GM23338 (cell line): Measurements from ENCODE around the gene PVR. TPM values are rescaled to one million over a fixed set of nuclear protein-coding genes. Genes with fewer than 3 reads are reported as not detected.

ENCODE experiments used
- ATAC-seq: fragments of 200-7000 bp; cut with Tn5 transposase; 3 replicates; pipeline ENCODE4 v1.9.1; 2020
- DNase-seq: peaks from one replicate; pipeline ENCODE4 v3.0.0-alpha.2; 2015; ENCODE audit warnings: low spot score
- H2AFZ ChIP-seq: fragments of 200-600 bp; sonication (generic); 2 replicates; pipeline ENCODE4 v1.8.0; 2016; ENCODE audit warnings: antibody characterized with exemption, mild to moderate bottlenecking, moderate library complexity
- H3F3A ChIP-seq: fragments of 200-600 bp; sonication (generic); replicated peaks from 2 replicates; pipeline ENCODE4 v1.8.0; 2017; ENCODE audit warnings: antibody characterized with exemption, mixed run types, low read depth
- H3K27ac ChIP-seq: fragments of 200-600 bp; sonication (generic); 2 replicates; pipeline ENCODE4 v1.6.1; 2016; ENCODE audit warnings: low read depth
- H3K27me3 ChIP-seq: fragments of 200-600 bp; sonication (generic); 2 replicates; pipeline ENCODE4 v1.8.0; 2016; ENCODE audit warnings: mild to moderate bottlenecking, mixed run types, moderate library complexity; ENCODE audit not compliant: insufficient read depth
- H3K36me3 ChIP-seq: fragments of 200-600 bp; sonication (generic); 2 replicates; pipeline ENCODE4 v1.8.0; 2016; ENCODE audit warnings: mild to moderate bottlenecking; ENCODE audit not compliant: insufficient read depth
- H3K4me1 ChIP-seq: fragments of 200-600 bp; sonication (generic); 2 replicates; pipeline ENCODE4 v1.8.0; 2016; ENCODE audit warnings: mild to moderate bottlenecking, moderate library complexity; ENCODE audit not compliant: insufficient read depth
- H3K4me2 ChIP-seq: fragments of 200-600 bp; sonication (generic); 2 replicates; pipeline ENCODE4 v1.7.1; 2017; ENCODE audit warnings: mixed run types
- H3K4me3 ChIP-seq: fragments of 200-600 bp; sonication (generic); 2 replicates; pipeline ENCODE4 v1.6.1; 2016; ENCODE audit warnings: mixed run types
- H3K79me2 ChIP-seq: fragments of 200-600 bp; sonication (generic); replicated peaks from 2 replicates; pipeline ENCODE4 v1.8.0; 2017; ENCODE audit warnings: mild to moderate bottlenecking; ENCODE audit not compliant: insufficient read depth
- H3K9me2 ChIP-seq: fragments of 200-600 bp; sonication (generic); 2 replicates; pipeline ENCODE4 v1.8.0; 2017; ENCODE audit not compliant: insufficient read depth
- H4K20me1 ChIP-seq: fragments of 200-600 bp; sonication (generic); replicated peaks from 2 replicates; pipeline ENCODE4 v1.8.0; 2017; ENCODE audit warnings: mild to moderate bottlenecking; ENCODE audit not compliant: insufficient read depth
- H3K27ac Mint-ChIP-seq: 2 replicates; pipeline ENCODE4 v1.8.0; 2020; ENCODE audit warnings: inconsistent platforms, mild to moderate bottlenecking, moderate library complexity, mixed read lengths
- H3K27me3 Mint-ChIP-seq: 3 replicates; pipeline ENCODE4 v1.8.0; 2022; ENCODE audit warnings: low read depth, mild to moderate bottlenecking, moderate library complexity, mixed read lengths, inconsistent platforms; ENCODE audit not compliant: insufficient read depth, poor library complexity
- H3K36me3 Mint-ChIP-seq: 3 replicates; pipeline ENCODE4 v1.8.0; 2021; ENCODE audit warnings: low read depth, mild to moderate bottlenecking, inconsistent platforms, moderate library complexity, mixed read lengths
- H3K4me1 Mint-ChIP-seq: 3 replicates; pipeline ENCODE4 v1.8.0; 2020; ENCODE audit warnings: mild to moderate bottlenecking, inconsistent platforms, mixed read lengths
- H3K4me3 Mint-ChIP-seq: 3 replicates; pipeline ENCODE4 v1.8.0; 2021; ENCODE audit warnings: moderate library complexity, mild to moderate bottlenecking, inconsistent platforms, mixed read lengths
- H3K9me3 Mint-ChIP-seq: 3 replicates; pipeline ENCODE4 v1.8.0; 2020; ENCODE audit warnings: moderate library complexity, mild to moderate bottlenecking, inconsistent platforms, mixed read lengths
- CREB1 ChIP-seq: fragments of 250-450 bp; sonication (Bioruptor Pico); IDR thresholded peaks from 2 replicates; pipeline ENCODE4 v1.5.0; 2020; ENCODE audit warnings: low read depth, mild to moderate bottlenecking, moderate library complexity
- EZH2phosphoT487 ChIP-seq: fragments of 200-600 bp; sonication (generic); IDR thresholded peaks from one replicate; pipeline ENCODE4 v1.8.1; 2018; ENCODE audit warnings: antibody characterized with exemption; ENCODE audit not compliant: unreplicated experiment
- ZNF114 ChIP-seq: fragments of 250-450 bp; sonication (Bioruptor Pico); IDR thresholded peaks from 2 replicates; pipeline ENCODE4 v1.5.0; 2020; ENCODE audit warnings: mild to moderate bottlenecking, moderate library complexity
- polyA plus RNA-seq: library from polyadenylated mRNA; unstranded; fragments of >200 nt; fragmentation: Nextera tagmentation; extraction: Ambion mirVana; gene quantifications from 2 replicates; pipeline ENCODE4 v1.2.1, GENCODE V29; 2016
- total RNA-seq: library from RNA; depleted of rRNA; stranded (reverse); fragments of >200 nt; shearing (Covaris generic); gene quantifications from 2 replicates; pipeline ENCODE4 v1.2.3, GENCODE V29; 2014
- TF ChIP-seq, protein P1 (sequence below): IDR thresholded peaks from 2 replicates; pipeline ENCODE4 v1.6.1; 2016; ENCODE audit warnings: antibody characterized with exemption
- TF ChIP-seq, protein P2 (sequence below), 2 experiments: fragments of 200-600 bp in 1 of 2; sonication (generic) in 1 of 2; conservative IDR thresholded peaks; 2 replicates each; pipeline versions ENCODE4 v1.5.1 to v1.6.1; 2016 to 2017; ENCODE audit warnings: antibody characterized with exemption in 2 of 2, low read depth in 2 of 2, mild to moderate bottlenecking in 2 of 2, moderate library complexity in 1 of 2

PVR gene
- total and polyA plus RNA-seq, 2 experiments from 2014 or later = 4.8 to 19.0 TPM

DNA sequence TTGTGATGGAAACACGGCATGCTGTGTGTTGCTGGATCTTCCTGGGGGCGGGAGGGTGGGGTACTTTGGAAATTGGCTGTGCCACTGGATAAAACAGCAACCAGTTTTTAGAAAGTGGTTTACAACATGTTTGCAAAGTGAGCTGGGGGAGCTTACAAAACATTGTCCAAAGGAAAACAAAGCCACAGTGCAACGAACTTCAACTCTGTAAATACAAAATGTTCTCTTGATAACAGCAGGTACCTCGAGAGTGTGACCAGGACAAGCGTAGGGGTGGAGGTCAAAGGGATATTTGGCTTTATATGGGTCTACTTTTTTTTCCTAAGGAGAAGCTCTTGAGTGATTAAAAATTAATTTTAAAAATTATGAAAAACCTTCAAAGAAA, 27.9 kb upstream of the PVR start:
- Histone ChIP-seq H3K27me3 (no peaks in the 10 kb centered on the region), H3K79me2 (no peaks in the 10 kb centered on the region), H3F3A (no peaks in the 10 kb centered on the region), H4K20me1 (no peaks in the 10 kb centered on the region), H3K4me1 (peaks cover 4% of the 10 kb centered on the region; the same call in 1 of the 2 replicates), H3K27ac (no peak overlapping the region), H3K36me3 (no peaks in the 10 kb centered on the region), H2AFZ (no peak overlapping the region), H3K4me3 (no peak overlapping the region), H3K9me2 (0 out of 2 replicates have a peak, but pooled peaks cover 4% of the 10 kb centered on the region), H3K4me2 (no peak overlapping the region)
- TF ChIP-seq, protein P1, sequence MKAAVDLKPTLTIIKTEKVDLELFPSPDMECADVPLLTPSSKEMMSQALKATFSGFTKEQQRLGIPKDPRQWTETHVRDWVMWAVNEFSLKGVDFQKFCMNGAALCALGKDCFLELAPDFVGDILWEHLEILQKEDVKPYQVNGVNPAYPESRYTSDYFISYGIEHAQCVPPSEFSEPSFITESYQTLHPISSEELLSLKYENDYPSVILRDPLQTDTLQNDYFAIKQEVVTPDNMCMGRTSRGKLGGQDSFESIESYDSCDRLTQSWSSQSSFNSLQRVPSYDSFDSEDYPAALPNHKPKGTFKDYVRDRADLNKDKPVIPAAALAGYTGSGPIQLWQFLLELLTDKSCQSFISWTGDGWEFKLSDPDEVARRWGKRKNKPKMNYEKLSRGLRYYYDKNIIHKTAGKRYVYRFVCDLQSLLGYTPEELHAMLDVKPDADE = no peak
- Mint-ChIP-seq H3K4me1 (peaks cover 2% of the 10 kb centered on the region; the same call in 1 of the 3 replicates), H3K4me3 (no peak overlapping the region), H3K36me3 (no peaks in the 10 kb centered on the region), H3K27ac (no peak overlapping the region), H3K27me3 (peaks cover 2% of the 10 kb centered on the region), H3K9me3 (peaks cover 2% of the 10 kb centered on the region; the same call in 1 of the 3 replicates)
- DNase-seq = no peak
- no peak for ATAC-seq

DNA sequence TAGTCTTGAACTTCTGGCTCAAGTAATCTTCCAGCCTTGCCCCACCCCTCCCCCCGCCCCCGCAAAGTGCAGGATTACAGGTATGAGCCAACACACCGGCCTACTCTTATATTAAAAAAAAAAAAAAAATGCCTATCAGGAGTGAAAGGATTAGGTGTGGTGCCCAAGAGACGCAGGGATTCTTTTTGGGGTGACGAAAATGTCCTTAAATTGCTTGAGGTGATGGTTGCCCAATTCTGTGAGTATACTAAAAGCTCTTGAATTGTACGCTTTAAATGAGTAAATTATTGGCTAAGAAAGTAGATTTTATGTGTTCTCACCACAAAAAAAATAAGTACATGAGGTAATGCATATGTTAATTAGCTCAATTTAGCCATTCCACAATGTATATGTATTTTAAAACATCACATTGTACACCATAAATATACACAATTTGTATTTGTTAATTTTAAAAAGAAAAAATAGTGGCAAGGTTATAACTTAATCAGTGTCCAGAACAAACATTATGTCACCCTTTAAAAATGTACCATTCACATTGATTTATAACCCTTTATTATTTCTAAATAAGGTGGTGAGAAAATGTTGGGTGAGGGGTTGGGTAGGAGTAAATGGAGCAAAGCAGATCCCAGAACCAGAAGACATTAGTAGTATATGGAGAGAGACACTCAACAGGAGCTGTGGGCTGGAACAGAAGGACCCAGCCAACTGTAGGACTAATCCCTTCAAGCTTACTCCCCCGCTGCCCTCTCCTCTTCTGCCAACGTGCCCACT, 26.4 kb upstream of the PVR start:
- no peak overlapping the region for H2AFZ ChIP-seq
- peaks cover 2% of the 10 kb centered on the region; the same call in 1 of the 3 replicates for H3K9me3 Mint-ChIP-seq
- TF ChIP-seq, protein P2, sequence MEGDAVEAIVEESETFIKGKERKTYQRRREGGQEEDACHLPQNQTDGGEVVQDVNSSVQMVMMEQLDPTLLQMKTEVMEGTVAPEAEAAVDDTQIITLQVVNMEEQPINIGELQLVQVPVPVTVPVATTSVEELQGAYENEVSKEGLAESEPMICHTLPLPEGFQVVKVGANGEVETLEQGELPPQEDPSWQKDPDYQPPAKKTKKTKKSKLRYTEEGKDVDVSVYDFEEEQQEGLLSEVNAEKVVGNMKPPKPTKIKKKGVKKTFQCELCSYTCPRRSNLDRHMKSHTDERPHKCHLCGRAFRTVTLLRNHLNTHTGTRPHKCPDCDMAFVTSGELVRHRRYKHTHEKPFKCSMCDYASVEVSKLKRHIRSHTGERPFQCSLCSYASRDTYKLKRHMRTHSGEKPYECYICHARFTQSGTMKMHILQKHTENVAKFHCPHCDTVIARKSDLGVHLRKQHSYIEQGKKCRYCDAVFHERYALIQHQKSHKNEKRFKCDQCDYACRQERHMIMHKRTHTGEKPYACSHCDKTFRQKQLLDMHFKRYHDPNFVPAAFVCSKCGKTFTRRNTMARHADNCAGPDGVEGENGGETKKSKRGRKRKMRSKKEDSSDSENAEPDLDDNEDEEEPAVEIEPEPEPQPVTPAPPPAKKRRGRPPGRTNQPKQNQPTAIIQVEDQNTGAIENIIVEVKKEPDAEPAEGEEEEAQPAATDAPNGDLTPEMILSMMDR (conservative IDR thresholded peaks at IDR 0.05; ENCODE audit: low read depth in 2 of 2) = no peak
- no peak for TF ChIP-seq EZH2phosphoT487

DNA sequence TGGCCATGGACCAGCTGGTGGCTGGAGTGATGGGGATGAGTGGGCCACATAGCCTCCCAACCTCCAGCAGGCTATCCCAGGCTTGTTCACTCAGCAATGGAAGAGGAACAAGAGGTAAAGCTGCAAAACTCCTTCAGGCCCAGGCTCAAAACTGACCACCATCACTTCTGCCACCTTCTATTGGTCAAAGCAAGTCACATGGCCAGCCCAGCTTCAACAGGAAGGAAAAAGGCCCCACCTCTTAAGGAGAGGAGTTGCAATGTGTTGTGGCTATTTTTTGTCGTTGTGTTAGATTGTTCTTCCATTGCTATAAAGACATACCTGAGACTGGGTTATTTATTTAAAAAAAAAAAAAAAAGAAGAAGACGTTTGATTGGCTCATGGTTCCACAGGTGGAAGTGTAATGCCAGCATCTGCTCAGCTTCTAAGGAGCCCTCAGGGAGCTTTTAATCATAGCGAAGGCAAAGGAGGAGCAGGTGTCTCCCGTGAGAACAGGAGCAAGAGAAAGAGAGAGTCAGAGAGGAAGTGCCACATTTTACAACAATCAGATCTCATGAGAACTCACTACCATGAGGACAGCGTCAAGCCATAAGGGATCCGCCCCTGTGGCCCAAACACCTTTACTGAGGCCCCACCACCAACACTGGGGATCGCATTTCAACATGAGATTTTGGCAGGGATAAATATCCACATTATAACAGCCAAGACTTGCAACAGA, 24.9 kb upstream of the PVR start:
- Histone ChIP-seq H3K4me2 (no peak overlapping the region), H2AFZ (no peak overlapping the region), H3K27ac (no peak overlapping the region), H4K20me1 (no peaks in the 10 kb centered on the region), H3K27me3 (no peaks in the 10 kb centered on the region), H3K79me2 (no peaks in the 10 kb centered on the region), H3K4me1 (peaks cover 4% of the 10 kb centered on the region; the same call in 1 of the 2 replicates), H3K9me2 (0 out of 2 replicates have a peak, but pooled peaks cover 4% of the 10 kb centered on the region), H3K36me3 (no peaks in the 10 kb centered on the region), H3F3A (no peaks in the 10 kb centered on the region), H3K4me3 (no peak overlapping the region)
- DNase-seq (no peak), ATAC-seq (no peak)
- H3K27me3 Mint-ChIP-seq = peaks cover 2% of the 10 kb centered on the region
- H3K36me3 Mint-ChIP-seq = no peaks in the 10 kb centered on the region
- peaks cover 2% of the 10 kb centered on the region; the same call in 1 of the 3 replicates for H3K9me3 Mint-ChIP-seq
- H3K4me1 Mint-ChIP-seq = peaks cover 2% of the 10 kb centered on the region; the same call in 1 of the 3 replicates
- H3K4me3 Mint-ChIP-seq = no peak overlapping the region
- no peak overlapping the region for H3K27ac Mint-ChIP-seq
- TF ChIP-seq ZNF114 (CRISPR knock-in tag) (no peak), CREB1 (CRISPR knock-in tag) (no peak), EZH2phosphoT487 (no peak)

More for the DNA sequence above, 26.4 kb upstream of the PVR start:
- DNase-seq = no peak
- Histone ChIP-seq H3K36me3 (no peaks in the 10 kb centered on the region), H3K4me2 (no peak overlapping the region), H3K4me3 (no peak overlapping the region), H4K20me1 (no peaks in the 10 kb centered on the region), H3F3A (no peaks in the 10 kb centered on the region), H3K4me1 (peaks cover 4% of the 10 kb centered on the region; the same call in 1 of the 2 replicates), H3K9me2 (0 out of 2 replicates have a peak, but pooled peaks cover 4% of the 10 kb centered on the region), H3K27ac (no peak overlapping the region), H3K79me2 (no peaks in the 10 kb centered on the region), H3K27me3 (no peaks in the 10 kb centered on the region)
- ATAC-seq = no peak
- no peak overlapping the region for H3K4me3 Mint-ChIP-seq
- no peaks in the 10 kb centered on the region for H3K36me3 Mint-ChIP-seq
- peaks cover 2% of the 10 kb centered on the region; the same call in 1 of the 3 replicates for H3K4me1 Mint-ChIP-seq
- peaks cover 2% of the 10 kb centered on the region for H3K27me3 Mint-ChIP-seq
- no peak overlapping the region for H3K27ac Mint-ChIP-seq
